Stimulated activated CD4-positive, alpha-beta T cell treated with anti-CD3 and anti-CD28 coated beads, Interleukin-4, amount 100 ng/mL, for 24 hours (primary cell): ENCODE results near the gene MIOX.

Experiments
- DNase-seq: peaks from one replicate; pipeline ENCODE4 v3.0.0-alpha.2; 2020

Gene MIOX

DNA sequence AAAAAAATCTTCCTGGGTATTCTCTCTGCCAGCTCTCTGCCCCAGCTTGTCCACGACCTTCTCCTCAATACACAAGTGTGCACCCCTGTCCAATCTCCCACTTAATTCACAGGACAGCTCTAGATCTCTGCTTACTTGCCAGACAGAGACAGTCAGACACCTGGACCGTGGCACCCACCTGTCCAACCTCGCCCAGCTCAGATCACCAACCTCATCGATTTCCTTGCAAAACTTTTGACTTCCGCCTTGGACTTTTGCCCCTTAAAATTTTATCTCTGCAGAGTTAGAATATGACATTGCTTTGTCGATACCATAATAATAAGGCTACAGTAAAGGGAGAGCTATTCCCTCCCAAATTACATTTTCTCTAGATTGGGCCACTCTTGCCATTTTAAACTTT is 10.4 kb downstream of the MIOX start:
- no peak for DNase-seq

DNA sequence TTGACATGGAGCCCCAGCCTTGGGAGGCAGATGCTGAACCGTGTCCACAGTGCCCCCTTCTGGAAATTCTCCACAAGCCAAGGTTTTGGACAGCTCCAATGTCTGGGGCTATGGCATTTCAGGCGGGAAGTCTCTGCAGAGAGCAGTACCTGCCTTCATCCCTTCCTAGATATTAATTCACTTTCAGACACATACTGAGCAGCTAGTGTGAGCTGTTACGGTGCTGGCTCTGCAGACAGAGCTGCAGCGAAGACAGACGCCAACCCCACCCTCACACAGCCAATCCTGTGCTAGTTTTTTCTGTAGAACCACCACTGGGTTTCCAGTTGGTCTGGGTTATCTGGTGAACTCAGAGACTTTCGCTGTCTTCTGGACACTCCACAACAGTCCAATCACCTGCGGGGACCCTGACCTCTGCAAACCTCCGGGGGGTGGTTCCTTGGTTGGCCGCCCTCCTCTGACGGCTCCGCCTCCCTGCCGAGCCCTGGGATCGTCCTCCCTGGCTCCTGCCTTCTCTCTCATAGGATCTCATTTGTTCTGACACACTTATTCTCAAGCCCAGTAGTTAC is 11.7 kb downstream of the MIOX start:
- peak; percentile 76 for DNase-seq

DNA sequence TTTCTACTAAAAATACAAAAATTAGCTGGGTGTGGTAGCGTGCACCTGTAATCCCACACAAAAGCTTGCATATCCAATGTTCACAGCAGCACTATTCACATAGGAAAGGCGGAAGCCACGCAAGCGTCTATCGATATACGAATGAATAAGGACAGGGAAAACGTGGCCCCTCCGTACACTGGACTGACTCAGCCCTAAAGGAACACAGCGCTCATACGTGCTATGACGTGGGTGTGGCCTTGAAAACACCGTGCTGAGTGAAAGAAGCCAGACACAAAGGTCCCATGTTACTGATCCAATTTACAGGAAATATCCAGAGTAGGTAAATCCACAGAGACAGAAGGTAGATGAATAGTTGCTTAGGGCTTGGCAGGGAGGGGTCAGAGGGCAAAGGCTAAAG is 13.8 kb downstream of the MIOX start:
- no peak for DNase-seq

DNA sequence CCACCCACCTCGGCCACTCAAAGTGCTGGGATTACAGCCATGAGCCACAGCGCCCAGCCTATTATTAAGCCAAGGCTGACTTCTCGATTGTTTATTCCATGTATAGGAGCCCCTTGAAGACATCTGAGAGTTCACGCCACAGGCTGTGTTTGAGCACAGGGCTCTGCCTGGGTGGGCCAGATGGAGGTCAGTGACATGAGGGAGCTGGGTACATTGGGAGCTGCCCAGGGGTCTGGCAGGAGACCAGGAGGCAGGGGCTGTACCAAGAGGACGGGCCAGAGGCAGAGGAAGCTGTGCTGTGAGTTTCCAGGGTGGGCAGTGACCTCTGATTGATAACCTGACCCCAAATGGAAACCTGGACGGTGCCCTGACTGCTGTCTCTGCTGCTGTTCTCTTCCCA is 15.4 kb downstream of the MIOX start:
- DNase-seq, result no peak

DNA sequence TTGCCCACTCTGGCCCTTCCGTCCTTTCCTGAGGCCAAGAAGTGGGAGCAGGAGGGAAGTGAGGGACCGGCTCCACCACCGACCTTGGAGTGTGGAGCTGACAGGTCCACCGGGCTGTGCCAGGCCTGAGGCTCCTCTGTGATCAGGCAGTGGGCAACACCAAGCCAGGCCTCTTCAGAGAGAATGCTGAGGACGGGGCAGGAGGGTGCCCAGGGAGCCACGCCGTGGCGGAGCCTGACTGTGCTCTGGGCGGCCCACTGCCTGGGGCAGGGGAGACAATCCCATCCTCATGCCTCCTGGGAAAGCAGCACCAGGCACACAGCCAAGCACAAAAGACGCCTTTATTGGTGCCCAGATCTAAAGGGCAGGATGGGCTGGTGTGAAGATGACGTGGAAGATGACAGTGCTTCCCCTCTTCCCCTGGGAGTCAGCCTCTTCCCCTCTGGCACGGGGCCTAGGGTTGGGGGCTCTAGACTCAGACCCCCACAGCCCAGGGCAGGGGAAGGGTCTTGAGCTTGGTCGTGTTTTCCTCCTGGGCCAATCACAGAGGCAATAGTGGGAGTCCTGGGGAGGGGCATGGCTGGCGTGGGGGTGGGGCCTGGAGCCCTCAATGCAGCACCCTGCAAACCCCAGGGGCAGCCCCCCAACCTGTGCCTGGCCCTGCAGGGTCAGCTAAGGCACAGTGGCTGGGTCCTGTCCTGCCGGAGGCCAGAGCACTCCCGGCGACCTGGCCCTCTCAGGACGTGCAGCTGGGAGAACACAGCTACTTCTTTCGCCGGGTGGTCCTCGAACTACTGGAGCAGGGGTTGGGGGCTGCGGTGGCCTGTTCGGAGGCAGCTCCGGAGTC is 16.2 kb downstream of the MIOX start:
- no peak for DNase-seq

DNA sequence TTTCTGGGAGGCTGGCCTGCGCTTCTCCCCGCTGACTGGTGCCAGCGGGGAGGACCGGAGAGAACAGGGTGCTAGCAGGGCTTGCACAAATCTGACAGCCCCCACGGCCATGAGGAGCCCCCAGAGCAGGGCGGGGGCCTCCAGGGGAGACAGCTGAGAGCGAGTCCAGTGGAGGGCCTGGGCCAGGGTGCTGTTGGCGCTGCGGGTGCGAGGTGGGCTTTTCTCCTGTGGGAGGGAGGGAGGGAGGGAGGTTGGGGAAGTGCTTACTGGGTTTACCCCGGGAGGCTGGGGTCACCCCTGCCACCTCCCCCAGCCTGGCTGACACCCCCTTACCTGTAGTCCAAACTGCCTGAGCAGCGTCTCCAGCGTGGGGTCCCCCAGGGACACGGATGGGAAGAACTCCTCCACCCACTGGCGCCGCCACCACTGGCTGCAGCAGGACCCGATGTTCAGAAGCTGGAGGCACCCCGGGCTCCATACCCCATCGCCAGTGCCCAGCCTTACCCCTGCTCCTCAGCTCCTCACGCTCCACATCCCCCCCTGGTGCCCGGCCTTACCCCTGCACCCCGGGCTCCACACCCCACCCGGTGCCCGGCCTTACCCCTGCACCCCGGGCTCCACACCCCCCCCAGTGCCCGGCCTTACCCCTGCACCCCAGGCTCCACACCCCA is 17.0 kb downstream of the MIOX start:
- DNase-seq, result no peak

DNA sequence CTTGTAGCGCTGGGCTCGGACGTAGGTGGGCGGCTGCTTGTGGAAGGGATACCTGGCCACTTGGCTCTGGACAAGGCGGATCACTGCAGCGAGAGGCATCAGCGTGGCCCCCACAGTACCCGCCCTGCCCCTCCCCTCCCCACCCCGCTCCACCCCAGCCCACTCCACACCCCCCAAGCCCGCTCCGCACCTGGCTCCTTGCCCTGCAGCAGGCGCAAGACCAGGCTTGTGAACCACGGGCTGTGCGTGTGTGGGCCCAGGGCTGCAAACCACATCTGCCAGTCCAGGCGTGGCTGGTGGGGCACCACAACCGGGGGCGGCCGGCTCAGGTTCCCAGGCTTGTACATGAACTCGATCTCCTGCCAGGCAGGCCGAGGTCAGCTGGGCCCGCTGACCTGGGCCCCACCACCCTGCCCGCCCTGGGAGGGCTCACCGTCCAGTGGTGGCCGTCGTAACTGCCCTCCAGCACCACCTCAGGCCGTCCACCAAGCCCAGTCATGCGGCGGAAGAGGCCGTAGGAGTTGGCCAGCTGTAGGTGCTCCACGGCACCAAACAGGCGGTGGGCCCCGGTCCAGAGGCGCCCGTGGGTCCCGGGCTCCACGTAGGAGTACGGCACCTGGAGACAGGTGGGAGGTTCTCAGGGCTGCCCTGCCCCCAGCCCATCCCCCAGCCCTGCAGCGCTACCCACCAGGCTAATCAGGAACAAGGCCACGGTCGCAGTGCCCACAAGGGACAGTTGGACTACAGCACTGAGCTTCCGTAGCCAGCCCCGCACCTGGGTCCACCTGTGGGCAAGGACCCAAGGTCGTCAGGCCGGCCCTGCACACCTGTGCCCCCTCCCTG is 17.9 kb downstream of the MIOX start:
- DNase-seq, result no peak

DNA sequence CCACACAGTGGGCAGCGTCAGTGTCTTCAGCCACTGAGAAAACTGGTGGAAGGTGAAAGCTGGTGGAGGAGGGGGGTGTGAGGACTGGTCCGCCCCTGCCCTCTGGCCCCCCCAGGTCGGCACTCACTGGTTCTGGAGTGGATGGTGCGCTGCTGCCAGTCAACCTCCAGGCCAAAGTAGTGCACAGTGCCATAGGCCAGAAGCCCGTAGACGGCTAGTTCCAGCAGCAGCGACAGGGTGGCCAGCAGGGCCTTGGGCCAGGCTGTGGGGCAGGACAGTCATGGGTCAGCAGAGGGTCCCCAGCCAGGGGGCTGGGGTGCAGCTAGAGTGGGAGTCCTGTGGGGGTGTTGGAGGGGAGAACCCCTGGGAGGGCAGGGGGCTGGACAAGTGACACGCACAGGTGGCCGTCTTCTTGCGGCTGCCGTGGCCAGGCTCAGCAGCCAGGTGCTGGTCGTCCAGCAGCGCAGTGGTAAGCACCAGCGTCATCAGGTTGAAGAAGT is 18.7 kb downstream of the MIOX start:
- DNase-seq, result no peak

DNA sequence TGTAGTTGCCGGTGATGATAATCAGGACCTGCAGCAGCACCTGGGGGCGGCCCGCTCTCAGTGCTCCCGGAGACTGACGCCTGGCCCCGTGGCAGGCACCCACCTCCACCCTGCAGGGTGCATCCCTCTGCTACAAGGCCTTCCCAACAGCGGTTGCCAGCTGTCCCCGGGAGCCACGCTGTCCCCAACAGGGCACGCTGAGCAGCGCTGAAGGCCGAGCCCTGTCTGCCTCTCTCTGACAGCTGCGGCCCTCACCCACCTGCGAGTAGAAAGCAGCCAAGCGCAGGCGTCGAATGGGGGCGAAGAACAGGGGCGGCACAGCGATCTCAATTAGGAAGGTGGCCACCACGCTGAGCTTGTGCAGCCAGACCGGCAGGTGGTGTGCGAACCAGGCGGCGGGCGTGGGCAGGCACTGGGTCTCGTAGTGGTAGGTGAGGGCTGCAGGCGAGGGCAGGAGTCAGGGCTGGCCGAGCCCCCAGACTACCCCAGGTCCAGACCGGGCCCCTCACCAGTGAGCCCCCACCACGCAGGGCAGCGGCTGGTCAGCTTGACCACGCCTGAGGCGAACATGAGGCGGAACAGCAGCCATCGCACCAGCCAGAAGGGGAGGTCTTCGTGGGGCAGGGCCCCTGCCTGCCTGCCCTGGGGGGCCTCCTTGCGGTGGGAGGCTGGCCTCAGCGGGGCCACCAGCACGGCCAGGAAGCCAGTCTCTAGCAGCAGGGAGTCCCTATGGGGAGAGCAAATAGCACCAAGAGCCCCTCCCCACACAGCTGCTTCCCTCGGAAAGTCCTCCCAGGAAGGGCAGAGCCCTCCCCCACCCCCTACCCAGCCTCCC is 19.3 kb downstream of the MIOX start:
- no peak for DNase-seq

DNA sequence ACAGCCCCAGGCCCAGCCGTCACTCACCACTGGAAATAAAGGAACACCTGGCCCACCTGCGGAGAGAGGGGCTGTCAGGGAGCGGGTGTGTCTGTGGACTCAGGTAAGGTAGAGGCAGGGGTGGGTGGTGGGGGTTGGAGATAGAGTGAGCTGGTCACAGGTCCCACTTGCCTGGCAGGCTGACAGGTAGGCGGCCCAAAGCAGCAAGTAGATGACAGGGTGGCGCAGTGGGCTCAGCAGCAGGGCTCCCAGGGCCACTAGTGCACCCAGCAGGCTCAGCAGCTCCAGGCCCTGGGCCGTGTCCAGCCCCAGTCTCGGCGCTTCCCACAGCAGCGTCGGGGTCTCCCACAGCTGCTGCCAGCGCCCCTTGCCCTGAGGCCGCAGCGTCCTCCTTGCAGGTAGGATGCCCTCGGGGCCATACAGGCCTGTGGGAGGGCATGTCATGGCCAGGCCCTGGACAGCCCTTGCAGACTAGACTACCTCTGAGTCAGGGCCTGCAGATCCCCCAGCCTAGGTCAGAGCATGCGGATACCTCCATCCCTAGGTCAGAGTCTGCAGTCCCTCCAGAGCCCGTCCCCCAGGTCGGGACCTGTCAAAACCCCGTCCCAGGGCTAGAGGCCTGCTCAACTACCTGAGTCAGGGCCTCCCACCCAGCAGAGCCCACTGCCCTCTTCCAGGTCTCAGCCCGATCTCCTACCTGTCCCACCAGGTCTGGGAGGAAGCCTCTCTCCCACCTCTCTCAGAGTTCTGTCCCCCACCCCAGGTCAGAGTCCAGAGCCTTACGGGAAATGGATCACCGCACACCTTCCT is 20.2 kb downstream of the MIOX start:
- no peak for DNase-seq

DNA sequence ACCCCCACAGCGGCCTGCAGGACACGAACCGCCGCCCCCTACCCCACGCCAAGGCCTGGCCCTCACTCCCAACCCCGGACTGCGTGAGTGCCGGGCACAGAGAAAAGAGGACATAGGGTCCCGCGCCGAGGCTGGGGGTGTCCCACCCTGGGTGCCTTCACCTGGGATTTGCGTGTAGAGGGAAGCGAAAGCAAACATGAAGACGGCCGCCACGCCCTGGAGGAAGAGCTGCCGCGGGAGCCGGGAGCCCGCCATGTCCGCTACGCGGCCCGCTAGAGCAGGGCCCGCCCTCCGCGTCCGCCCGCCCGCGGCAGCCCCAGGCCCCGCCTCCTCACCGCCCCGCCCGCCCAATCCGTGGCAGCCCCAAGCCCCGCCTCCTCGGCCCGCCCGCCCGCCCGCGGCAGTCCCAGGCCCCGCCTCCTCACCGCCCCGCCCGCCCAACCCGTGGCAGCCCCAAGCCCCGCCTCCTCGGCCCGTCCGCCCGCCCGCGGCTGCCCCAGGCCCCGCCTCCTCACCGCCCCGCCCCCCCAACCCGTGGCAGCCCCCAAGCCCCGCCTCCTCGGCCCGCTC is 20.8 kb downstream of the MIOX start, which contains the start of gene LMF2:
Gene LMF2, minus strand, starts transcription at position 282 of the 570 bp plus-strand sequence. Its CDS starts 27 bp downstream, at position 255.
- DNase-seq, result peak; percentile 91

DNA sequence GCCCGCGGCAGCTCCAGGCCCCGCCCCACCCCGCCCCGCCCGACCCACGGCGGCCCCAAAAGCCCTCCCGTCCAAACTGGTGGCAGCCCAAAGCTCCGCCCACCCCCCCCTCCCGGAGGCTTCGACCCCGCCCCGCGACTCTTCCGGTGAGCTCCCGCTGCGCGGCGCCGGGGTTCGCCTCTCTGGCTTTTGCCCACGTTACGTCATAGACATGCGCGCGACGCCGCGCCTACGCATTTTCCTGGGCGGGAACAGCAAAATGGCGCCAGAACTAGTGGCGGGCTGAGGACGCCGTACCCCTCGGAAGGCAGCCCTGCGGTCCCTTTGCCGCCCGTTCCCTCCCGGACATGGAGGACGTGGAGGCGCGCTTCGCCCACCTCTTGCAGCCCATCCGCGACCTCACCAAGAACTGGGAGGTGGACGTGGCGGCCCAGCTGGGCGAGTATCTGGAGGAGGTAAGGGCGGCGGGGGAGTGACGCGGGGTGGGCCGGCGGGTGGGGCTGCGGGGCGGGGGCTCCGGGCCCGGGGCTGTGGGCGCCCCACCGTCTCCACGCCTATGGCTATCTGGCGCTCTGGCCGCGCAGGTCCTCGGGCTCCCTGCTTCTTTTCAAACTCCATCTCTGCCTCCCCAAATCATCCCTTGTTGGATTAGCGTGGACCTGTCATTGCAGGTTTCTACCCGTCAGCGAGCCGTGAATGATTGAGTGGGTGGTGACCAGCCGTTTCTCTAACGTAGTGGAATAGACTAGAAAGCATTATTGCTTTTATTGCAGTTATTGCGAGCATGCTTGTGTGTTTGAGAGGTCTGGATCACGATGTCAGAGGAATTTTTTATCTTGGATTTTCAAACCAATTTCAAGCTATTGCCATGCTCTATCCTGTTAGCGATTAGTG is 21.6 kb downstream of the MIOX start, which contains the start of gene NCAPH2:
Gene NCAPH2, plus strand, starts transcription at position 234 of the 894 bp plus-strand sequence. Its CDS starts 114 bp downstream, at position 348.
- peak; percentile 98 for DNase-seq

DNA sequence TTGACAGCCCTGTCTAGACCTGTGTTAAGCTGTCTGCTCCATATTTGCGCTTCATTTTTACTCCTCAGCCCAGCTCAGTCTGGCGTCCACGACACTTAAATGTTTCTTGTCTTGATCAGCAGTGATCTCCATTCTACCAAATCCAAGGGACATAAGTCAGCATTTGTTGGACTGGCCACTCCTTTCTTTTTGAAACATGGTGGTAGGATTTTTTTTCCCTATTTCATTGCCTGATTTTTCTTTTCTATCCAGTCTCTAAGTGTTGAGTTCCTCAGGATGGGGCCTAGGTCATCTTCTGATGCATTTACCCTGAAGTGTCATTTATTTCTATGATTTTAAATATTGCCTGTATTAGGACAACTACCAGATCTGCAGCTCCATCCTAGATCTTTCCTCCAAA is 22.2 kb downstream of the MIOX start:
- DNase-seq, result no peak

DNA sequence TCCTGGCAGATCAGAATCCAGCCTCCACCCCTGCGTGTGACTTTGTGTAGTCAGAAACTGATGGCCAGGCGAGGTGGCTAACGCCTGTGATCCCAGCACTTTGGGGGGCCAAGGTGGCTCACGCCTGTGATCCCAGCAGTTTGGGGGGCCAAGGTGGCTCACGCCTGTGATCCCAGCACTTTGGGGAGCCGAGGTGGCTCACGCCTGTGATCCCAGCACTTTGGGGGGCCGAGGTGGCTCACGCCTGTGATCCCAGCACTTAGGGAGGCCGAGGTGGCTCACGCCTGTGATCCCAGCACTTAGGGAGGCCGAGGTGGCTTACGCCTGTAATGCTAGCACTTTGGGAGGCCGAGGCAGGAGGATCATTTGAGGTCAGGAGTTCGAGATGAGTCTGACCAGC is 26.5 kb downstream of the MIOX start:
- DNase-seq, result no peak

DNA sequence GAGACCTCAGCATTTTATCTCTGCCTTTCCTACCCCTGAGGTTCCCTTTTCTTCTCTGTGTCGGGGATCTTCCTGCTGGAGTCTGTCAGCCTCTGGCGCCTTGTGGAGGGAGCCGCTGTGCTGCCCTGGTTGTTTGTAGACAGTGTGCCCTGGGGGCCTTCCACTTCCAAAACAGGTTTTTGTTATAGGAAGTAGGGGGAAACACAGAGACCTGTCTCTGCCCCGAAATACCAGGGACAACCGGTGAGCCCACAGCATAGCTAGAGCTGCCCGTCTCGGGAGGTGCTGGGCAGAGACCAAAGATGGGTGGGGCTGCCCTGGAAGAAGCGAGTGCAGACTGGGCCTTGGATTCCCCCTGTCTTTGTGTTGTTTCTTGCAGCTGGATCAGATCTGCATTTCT is 29.4 kb downstream of the MIOX start:
- no peak for DNase-seq

DNA sequence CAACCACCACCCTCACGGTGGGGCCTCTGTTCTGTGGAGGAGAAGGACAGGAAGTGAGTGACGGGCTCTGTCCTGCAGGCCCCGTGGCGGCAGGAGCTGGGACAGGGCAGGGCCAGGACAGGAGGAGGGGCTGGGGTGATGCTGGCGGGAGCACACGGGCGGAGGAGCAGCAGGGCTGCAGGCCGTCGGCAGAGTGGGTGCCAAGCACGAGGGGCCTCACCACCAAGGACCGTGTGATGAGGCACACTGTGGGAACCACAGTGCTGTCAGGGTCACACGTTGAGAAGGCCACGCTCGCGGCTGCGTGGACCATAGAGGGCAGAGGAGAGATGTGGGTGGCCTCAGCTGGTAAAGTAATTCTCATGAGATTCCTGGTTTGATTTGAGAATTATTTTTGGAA is 30.2 kb downstream of the MIOX start:
- DNase-seq, result no peak

DNA sequence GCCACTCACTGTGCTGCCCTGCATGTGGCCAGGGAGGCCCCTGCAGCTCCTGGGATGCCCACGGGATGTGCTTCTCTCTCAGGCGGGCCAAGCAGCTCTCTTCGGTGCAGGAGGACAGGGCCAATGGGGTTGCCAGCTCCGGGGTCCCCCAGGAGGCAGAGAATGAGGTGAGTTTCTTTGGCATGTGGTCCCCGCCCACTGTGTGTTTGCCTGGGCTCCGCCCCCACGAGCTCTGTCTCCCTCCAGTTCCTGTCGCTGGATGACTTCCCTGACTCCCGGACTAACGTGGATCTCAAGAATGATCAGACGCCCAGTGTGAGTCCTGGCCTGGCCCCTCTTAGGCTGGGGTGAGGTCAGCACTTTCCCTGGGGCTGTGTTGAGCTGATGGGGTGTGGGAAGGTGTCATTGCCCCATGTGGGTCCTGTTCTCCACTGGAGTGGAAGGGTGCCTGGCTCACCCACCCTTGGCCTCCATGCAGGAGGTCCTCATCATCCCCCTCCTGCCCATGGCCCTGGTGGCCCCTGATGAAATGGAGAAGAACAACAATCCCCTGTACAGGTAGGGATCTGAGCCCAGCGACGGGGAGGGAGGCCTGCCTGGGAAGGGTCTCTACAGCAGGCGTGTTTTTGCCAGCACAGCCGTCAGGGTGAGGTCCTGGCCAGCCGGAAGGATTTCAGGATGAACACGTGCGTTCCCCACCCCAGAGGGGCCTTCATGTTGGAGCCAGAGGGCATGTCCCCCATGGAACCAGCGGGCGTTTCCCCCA is 31.0 kb downstream of the MIOX start:
- DNase-seq, result no peak

DNA sequence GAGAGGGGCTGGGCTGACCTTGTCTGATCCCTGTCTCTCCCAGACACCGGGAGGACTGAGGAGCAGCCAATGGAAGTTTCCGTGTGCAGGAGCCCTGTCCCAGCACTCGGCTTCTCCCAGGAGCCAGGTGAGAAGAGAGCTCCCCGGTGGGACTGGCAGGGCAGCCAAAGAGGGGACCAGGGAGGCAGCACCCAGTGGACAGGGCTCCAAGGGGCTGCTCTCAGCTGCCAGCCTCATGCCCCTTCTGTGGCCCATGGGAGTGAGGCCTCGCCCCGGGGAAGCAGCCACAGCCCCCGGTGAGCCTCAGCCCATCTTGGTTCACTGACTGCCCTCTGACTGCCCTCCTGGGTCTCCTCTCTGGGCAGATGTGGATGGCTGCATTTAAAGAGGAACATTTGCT is 31.9 kb downstream of the MIOX start:
- no peak for DNase-seq

DNA sequence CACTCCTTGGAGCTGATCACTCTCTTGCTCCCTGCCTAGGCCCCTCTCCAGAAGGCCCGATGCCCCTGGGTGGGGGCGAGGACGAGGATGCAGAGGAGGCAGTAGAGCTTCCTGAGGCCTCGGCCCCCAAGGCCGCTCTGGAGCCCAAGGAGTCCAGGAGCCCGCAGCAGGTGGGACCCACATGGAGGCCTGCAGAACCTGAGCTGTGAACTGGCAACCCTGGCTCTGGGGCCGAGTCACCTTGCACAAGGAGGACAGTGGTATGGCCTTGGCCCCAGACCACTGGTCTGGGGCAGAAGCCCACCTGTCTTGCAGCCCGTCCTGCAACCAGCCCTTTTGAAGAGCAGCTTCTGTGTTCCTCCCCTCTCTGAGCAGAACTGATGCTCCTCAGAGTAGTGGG is 32.5 kb downstream of the MIOX start:
- DNase-seq, result no peak
